Measurements from ENCODE around the gene NOSTRIN. TPM values are rescaled to one million over a fixed set of nuclear protein-coding genes. Genes with fewer than 3 reads are reported as not detected.
"Not testable (repeated sequence)": the region's sequence is repeated elsewhere in the genome, so short reads cannot be mapped to it uniquely, and the experiment has no call there.

NOSTRIN gene
- total and polyA plus RNA-seq, 3 donors from 2014 or later = 28.9 to 99.8 (median 93.8) TPM

DNA sequence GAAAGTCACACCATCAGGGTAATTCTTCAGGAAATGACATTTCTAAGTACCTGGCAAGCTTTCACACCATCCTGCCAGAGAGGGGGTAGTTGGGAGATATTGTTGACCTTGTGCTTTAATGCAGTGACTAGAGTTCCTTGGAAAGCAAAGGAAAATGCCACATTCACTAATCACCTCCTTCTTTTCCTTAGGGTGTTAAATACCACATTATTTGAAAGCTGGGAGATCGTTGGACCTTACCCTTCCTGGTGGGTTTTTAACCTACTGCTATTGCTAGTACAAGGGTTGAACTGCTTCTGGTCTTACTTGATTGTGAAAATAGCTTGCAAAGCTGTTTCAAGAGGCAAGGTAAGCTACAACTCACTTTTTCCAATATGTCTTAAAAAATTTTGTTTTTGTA, 37.0 kb upstream of the NOSTRIN start:
- no peak for TF ChIP-seq POLR2A (IDR thresholded peaks at IDR 0.05)
- TF ChIP-seq, protein P1, sequence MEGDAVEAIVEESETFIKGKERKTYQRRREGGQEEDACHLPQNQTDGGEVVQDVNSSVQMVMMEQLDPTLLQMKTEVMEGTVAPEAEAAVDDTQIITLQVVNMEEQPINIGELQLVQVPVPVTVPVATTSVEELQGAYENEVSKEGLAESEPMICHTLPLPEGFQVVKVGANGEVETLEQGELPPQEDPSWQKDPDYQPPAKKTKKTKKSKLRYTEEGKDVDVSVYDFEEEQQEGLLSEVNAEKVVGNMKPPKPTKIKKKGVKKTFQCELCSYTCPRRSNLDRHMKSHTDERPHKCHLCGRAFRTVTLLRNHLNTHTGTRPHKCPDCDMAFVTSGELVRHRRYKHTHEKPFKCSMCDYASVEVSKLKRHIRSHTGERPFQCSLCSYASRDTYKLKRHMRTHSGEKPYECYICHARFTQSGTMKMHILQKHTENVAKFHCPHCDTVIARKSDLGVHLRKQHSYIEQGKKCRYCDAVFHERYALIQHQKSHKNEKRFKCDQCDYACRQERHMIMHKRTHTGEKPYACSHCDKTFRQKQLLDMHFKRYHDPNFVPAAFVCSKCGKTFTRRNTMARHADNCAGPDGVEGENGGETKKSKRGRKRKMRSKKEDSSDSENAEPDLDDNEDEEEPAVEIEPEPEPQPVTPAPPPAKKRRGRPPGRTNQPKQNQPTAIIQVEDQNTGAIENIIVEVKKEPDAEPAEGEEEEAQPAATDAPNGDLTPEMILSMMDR (IDR thresholded peaks at IDR 0.05) = no peak
- no peak for DNase-seq
- no peak overlapping the region for H3K4me3 ChIP-seq
- H3K27ac ChIP-seq = no peak overlapping the region
- H3K36me3 ChIP-seq (ENCODE audit: low read depth, missing control alignments) = no peaks in the 10 kb centered on the region
- H3K9me3 ChIP-seq = no peaks in the 10 kb centered on the region
- H3K4me1 ChIP-seq = no peaks in the 10 kb centered on the region
- WGBS, 2 donors = 85% methylated on average over 1 of the region's 1 CpG
- intact Hi-C loops (cut with DNase I; ENCODE audit: low total_unique reads) = no loop called here
- H3K27me3 ChIP-seq = no peaks in the 10 kb centered on the region

- no peak for DNase-seq
- H3K27ac ChIP-seq = no peak overlapping the region
- H3K4me3 ChIP-seq = no peak overlapping the region
- intact Hi-C loops (cut with DNase I; ENCODE audit: low total_unique reads) = no loop called here
- no peaks in the 10 kb centered on the region for H3K36me3 ChIP-seq (ENCODE audit: low read depth, missing control alignments)
- no peaks in the 10 kb centered on the region for H3K9me3 ChIP-seq
- WGBS, 2 donors = 70 to 76% methylated on average over 2 of the region's 2 CpGs
- H3K4me1 ChIP-seq = no peaks in the 10 kb centered on the region
- TF ChIP-seq, protein P1 (IDR thresholded peaks at IDR 0.05) = no peak
- no peak for TF ChIP-seq POLR2A (IDR thresholded peaks at IDR 0.05)
- no peaks in the 10 kb centered on the region for H3K27me3 ChIP-seq
Measured at GRCh38 chr2:168766600-168766999, 35.8 kb upstream of the NOSTRIN start.

DNA sequence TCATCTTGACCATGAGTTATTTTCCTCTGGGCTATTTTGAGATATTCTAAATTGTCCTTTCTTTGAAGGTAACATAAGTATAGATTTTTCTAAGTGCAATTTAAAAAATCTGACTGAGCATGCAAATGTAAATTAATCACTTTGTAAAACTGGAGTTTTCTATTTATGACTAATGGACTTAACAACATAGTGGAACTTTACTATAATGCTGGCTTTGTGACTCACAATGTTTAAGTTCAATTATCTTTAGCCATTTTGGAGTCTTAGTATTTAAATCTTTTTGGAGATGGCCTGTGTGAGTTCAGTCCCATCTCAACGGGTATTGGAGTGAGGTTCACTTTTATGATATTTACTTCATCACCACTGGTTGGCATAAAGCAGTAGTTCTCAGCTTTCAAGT, 35.2 kb upstream of the NOSTRIN start:
- Histone ChIP-seq H3K4me1 (no peaks in the 10 kb centered on the region), H3K27ac (no peak overlapping the region), H3K4me3 (no peak overlapping the region), H3K9me3 (no peaks in the 10 kb centered on the region), H3K36me3 (ENCODE audit: low read depth, missing control alignments) (no peaks in the 10 kb centered on the region), H3K27me3 (no peaks in the 10 kb centered on the region)
- TF ChIP-seq, protein P1 (IDR thresholded peaks at IDR 0.05) = no peak
- TF ChIP-seq POLR2A (IDR thresholded peaks at IDR 0.05) = no peak
- intact Hi-C loops (cut with DNase I; ENCODE audit: low total_unique reads) = no loop called here
- WGBS, 2 donors = 57 to 58% methylated on average over 1 of the region's 1 CpG
- no peak for DNase-seq

GRCh38 chr2:168768357-168768756, 34.1 kb upstream of the NOSTRIN start:
- whole genome bisulfite sequencing, 2 donors = 95 to 97% methylated on average over 6 of the region's 6 CpGs
- DNase-seq; intact Hi-C loops (cut with DNase I; ENCODE audit: low total_unique reads); H3K9me3 ChIP-seq; H3K27me3 ChIP-seq; H3K36me3 ChIP-seq (ENCODE audit: low read depth, missing control alignments); H3K4me3 ChIP-seq; H3K4me1 ChIP-seq; H3K27ac ChIP-seq: not testable (repeated sequence)

- no peaks in the 10 kb centered on the region for H3K9me3 ChIP-seq
- TF ChIP-seq, protein P1 (IDR thresholded peaks at IDR 0.05) = no peak
- TF ChIP-seq POLR2A (IDR thresholded peaks at IDR 0.05) = no peak
- intact Hi-C loops (cut with DNase I; ENCODE audit: low total_unique reads) = loop anchor here (10.0 kb wide), 1 partner anchor 154 kb away; no protein-coding TSS in a partner anchor
- H3K4me1 ChIP-seq = no peaks in the 10 kb centered on the region
- H3K27me3 ChIP-seq = no peaks in the 10 kb centered on the region
- WGBS, 2 donors = 82 to 84% methylated on average over 2 of the region's 2 CpGs
- H3K27ac ChIP-seq = no peak overlapping the region
- no peak overlapping the region for H3K4me3 ChIP-seq
- H3K36me3 ChIP-seq (ENCODE audit: low read depth, missing control alignments) = no peaks in the 10 kb centered on the region
- DNase-seq = no peak
Measured at GRCh38 chr2:168770796-168771195, 31.6 kb upstream of the NOSTRIN start.
